GM23338 (cell line): ENCODE measurements around the gene ATP10A. TPM values are rescaled to one million over a fixed set of nuclear protein-coding genes. Genes with fewer than 3 reads are reported as not detected.

ENCODE experiments used
- ATAC-seq: fragments of 200-7000 bp; cut with Tn5 transposase; 3 replicates; pipeline ENCODE4 v1.9.1; 2020
- DNase-seq: peaks from one replicate; pipeline ENCODE4 v3.0.0-alpha.2; 2015; ENCODE audit warnings: low spot score
- H2AFZ ChIP-seq: fragments of 200-600 bp; sonication (generic); 2 replicates; pipeline ENCODE4 v1.8.0; 2016; ENCODE audit warnings: antibody characterized with exemption, mild to moderate bottlenecking, moderate library complexity
- H3F3A ChIP-seq: fragments of 200-600 bp; sonication (generic); replicated peaks from 2 replicates; pipeline ENCODE4 v1.8.0; 2017; ENCODE audit warnings: antibody characterized with exemption, mixed run types, low read depth
- H3K27ac ChIP-seq: fragments of 200-600 bp; sonication (generic); 2 replicates; pipeline ENCODE4 v1.6.1; 2016; ENCODE audit warnings: low read depth
- H3K27me3 ChIP-seq: fragments of 200-600 bp; sonication (generic); 2 replicates; pipeline ENCODE4 v1.8.0; 2016; ENCODE audit warnings: mild to moderate bottlenecking, mixed run types, moderate library complexity; ENCODE audit not compliant: insufficient read depth
- H3K36me3 ChIP-seq: fragments of 200-600 bp; sonication (generic); 2 replicates; pipeline ENCODE4 v1.8.0; 2016; ENCODE audit warnings: mild to moderate bottlenecking; ENCODE audit not compliant: insufficient read depth
- H3K4me1 ChIP-seq: fragments of 200-600 bp; sonication (generic); 2 replicates; pipeline ENCODE4 v1.8.0; 2016; ENCODE audit warnings: mild to moderate bottlenecking, moderate library complexity; ENCODE audit not compliant: insufficient read depth
- H3K4me2 ChIP-seq: fragments of 200-600 bp; sonication (generic); 2 replicates; pipeline ENCODE4 v1.7.1; 2017; ENCODE audit warnings: mixed run types
- H3K4me3 ChIP-seq: fragments of 200-600 bp; sonication (generic); 2 replicates; pipeline ENCODE4 v1.6.1; 2016; ENCODE audit warnings: mixed run types
- H3K79me2 ChIP-seq: fragments of 200-600 bp; sonication (generic); replicated peaks from 2 replicates; pipeline ENCODE4 v1.8.0; 2017; ENCODE audit warnings: mild to moderate bottlenecking; ENCODE audit not compliant: insufficient read depth
- H3K9me2 ChIP-seq: fragments of 200-600 bp; sonication (generic); 2 replicates; pipeline ENCODE4 v1.8.0; 2017; ENCODE audit not compliant: insufficient read depth
- H4K20me1 ChIP-seq: fragments of 200-600 bp; sonication (generic); replicated peaks from 2 replicates; pipeline ENCODE4 v1.8.0; 2017; ENCODE audit warnings: mild to moderate bottlenecking; ENCODE audit not compliant: insufficient read depth
- H3K27ac Mint-ChIP-seq: 2 replicates; pipeline ENCODE4 v1.8.0; 2020; ENCODE audit warnings: inconsistent platforms, mild to moderate bottlenecking, moderate library complexity, mixed read lengths
- H3K27me3 Mint-ChIP-seq: 3 replicates; pipeline ENCODE4 v1.8.0; 2022; ENCODE audit warnings: low read depth, mild to moderate bottlenecking, moderate library complexity, mixed read lengths, inconsistent platforms; ENCODE audit not compliant: insufficient read depth, poor library complexity
- H3K36me3 Mint-ChIP-seq: 3 replicates; pipeline ENCODE4 v1.8.0; 2021; ENCODE audit warnings: low read depth, mild to moderate bottlenecking, inconsistent platforms, moderate library complexity, mixed read lengths
- H3K4me1 Mint-ChIP-seq: 3 replicates; pipeline ENCODE4 v1.8.0; 2020; ENCODE audit warnings: mild to moderate bottlenecking, inconsistent platforms, mixed read lengths
- H3K4me3 Mint-ChIP-seq: 3 replicates; pipeline ENCODE4 v1.8.0; 2021; ENCODE audit warnings: moderate library complexity, mild to moderate bottlenecking, inconsistent platforms, mixed read lengths
- H3K9me3 Mint-ChIP-seq: 3 replicates; pipeline ENCODE4 v1.8.0; 2020; ENCODE audit warnings: moderate library complexity, mild to moderate bottlenecking, inconsistent platforms, mixed read lengths
- CTCF ChIP-seq, 2 experiments: fragments of 200-600 bp in 1 of 2; sonication (generic) in 1 of 2; conservative IDR thresholded peaks; 2 replicates each; pipeline versions ENCODE4 v1.5.1 to v1.6.1; 2016 to 2017; ENCODE audit warnings: antibody characterized with exemption in 2 of 2, low read depth in 2 of 2, mild to moderate bottlenecking in 2 of 2, moderate library complexity in 1 of 2
- EZH2 ChIP-seq: fragments of 200-600 bp; sonication (generic); IDR thresholded peaks from one replicate; pipeline ENCODE4 v1.8.0; 2017; ENCODE audit warnings: antibody characterized with exemption, mild to moderate bottlenecking, low read depth; ENCODE audit not compliant: unreplicated experiment
- EZH2phosphoT487 ChIP-seq: fragments of 200-600 bp; sonication (generic); IDR thresholded peaks from one replicate; pipeline ENCODE4 v1.8.1; 2018; ENCODE audit warnings: antibody characterized with exemption; ENCODE audit not compliant: unreplicated experiment
- NANOG ChIP-seq: IDR thresholded peaks from 2 replicates; pipeline ENCODE4 v1.6.1; 2016; ENCODE audit warnings: antibody characterized with exemption, borderline replicate concordance
- POLR2AphosphoS5 ChIP-seq: IDR thresholded peaks from 2 replicates; pipeline ENCODE4 v1.6.1; 2016; ENCODE audit warnings: antibody characterized with exemption, low read depth
- REST ChIP-seq: IDR thresholded peaks from one replicate; pipeline ENCODE4 v1.6.1; 2018; ENCODE audit warnings: antibody characterized with exemption; ENCODE audit not compliant: unreplicated experiment
- ZNF114 ChIP-seq: fragments of 250-450 bp; sonication (Bioruptor Pico); IDR thresholded peaks from 2 replicates; pipeline ENCODE4 v1.5.0; 2020; ENCODE audit warnings: mild to moderate bottlenecking, moderate library complexity
- ZNF331 ChIP-seq: fragments of 250-450 bp; sonication (Bioruptor Pico); IDR thresholded peaks from 2 replicates; pipeline ENCODE4 v1.5.0; 2020; ENCODE audit warnings: low read depth, mild to moderate bottlenecking, moderate library complexity
- ZNF462 ChIP-seq: fragments of 250-450 bp; sonication (Bioruptor Pico); IDR thresholded peaks from 2 replicates; pipeline ENCODE4 v1.5.0; 2020; ENCODE audit warnings: mild to moderate bottlenecking, moderate library complexity
- polyA plus RNA-seq: library from polyadenylated mRNA; unstranded; fragments of >200 nt; fragmentation: Nextera tagmentation; extraction: Ambion mirVana; gene quantifications from 2 replicates; pipeline ENCODE4 v1.2.1, GENCODE V29; 2016
- total RNA-seq: library from RNA; depleted of rRNA; stranded (reverse); fragments of >200 nt; shearing (Covaris generic); gene quantifications from 2 replicates; pipeline ENCODE4 v1.2.3, GENCODE V29; 2014

ATP10A gene
- total and polyA plus RNA-seq, 2 experiments from 2014 or later = 0.36 to 5.6 TPM

GRCh38 chr15:25713736-25714537 is 149.2 kb downstream of the ATP10A start (continued):
- TF ChIP-seq REST = no peak

- H3K4me2 ChIP-seq = no peak overlapping the region
- 0 out of 3 replicates have a peak, but pooled peaks cover 2% of the 10 kb centered on the region for H3K4me1 Mint-ChIP-seq
- H4K20me1 ChIP-seq = no peaks in the 10 kb centered on the region
- no peak overlapping the region for H2AFZ ChIP-seq
- no peak for ATAC-seq
- H3K9me2 ChIP-seq = no peaks in the 10 kb centered on the region
- no peaks in the 10 kb centered on the region for H3K27me3 ChIP-seq
- no peak overlapping the region for H3K27ac ChIP-seq
- no peak overlapping the region for H3K4me3 ChIP-seq
- no peak overlapping the region for H3K4me3 Mint-ChIP-seq
- peaks cover 2% of the 10 kb centered on the region; the same call in 1 of the 3 replicates for H3K9me3 Mint-ChIP-seq
- H3K36me3 ChIP-seq = no peaks in the 10 kb centered on the region
- no peak for DNase-seq
- no peaks in the 10 kb centered on the region for H3K79me2 ChIP-seq
- H3K36me3 Mint-ChIP-seq = no peaks in the 10 kb centered on the region
- peaks cover 15% of the 10 kb centered on the region for H3K27me3 Mint-ChIP-seq
- no peaks in the 10 kb centered on the region for H3F3A ChIP-seq
- H3K4me1 ChIP-seq = no peaks in the 10 kb centered on the region
- H3K27ac Mint-ChIP-seq = no peak overlapping the region
- no peak for TF ChIP-seq POLR2AphosphoS5
- TF ChIP-seq ZNF462 (CRISPR knock-in tag) = no peak
- TF ChIP-seq EZH2phosphoT487 = no peak
- no peak for TF ChIP-seq NANOG
- TF ChIP-seq ZNF331 (CRISPR knock-in tag) = no peak
- no peak for TF ChIP-seq CTCF (conservative IDR thresholded peaks at IDR 0.05; ENCODE audit: low read depth in 2 of 2)
- no peak for TF ChIP-seq EZH2
- TF ChIP-seq ZNF114 (CRISPR knock-in tag) = no peak
These were observed 150.2 kb downstream of the ATP10A start for GRCh38 chr15:25712961-25713355.
